Sigmoid colon (tissue), 7 donors: Measurements from ENCODE around the gene NUP42. TPM values are rescaled to one million over a fixed set of nuclear protein-coding genes. Genes with fewer than 3 reads are reported as not detected.
"Not testable (repeated sequence)": the region's sequence is repeated elsewhere in the genome, so short reads cannot be mapped to it uniquely, and the experiment has no call there.

Experiments used
- DNase-seq: peaks from one replicate; pipeline ENCODE4 v3.0.0-alpha.2; 2019
- H3K27ac ChIP-seq, 4 donors: fragments of 200-600 bp; sonication (generic); one replicate each; pipeline ENCODE4 v1.5.1; 2016 to 2019; ENCODE audit warnings: mild to moderate bottlenecking in 1 of 4
- H3K27me3 ChIP-seq, 3 donors: fragments of 200-600 bp; sonication (generic); one replicate each; pipeline ENCODE4 v1.5.1; 2019; ENCODE audit warnings: mild to moderate bottlenecking in 1 of 3
- H3K36me3 ChIP-seq, 4 donors: fragments of 200-600 bp; sonication (generic); one replicate each; pipeline ENCODE4 v1.5.1; 2016 to 2019
- H3K4me1 ChIP-seq, 4 donors: fragments of 200-600 bp; sonication (generic); one replicate each; pipeline ENCODE4 v1.5.1; 2017 to 2019
- H3K4me3 ChIP-seq, 4 donors: fragments of 200-600 bp; sonication (generic); one replicate each; pipeline ENCODE4 v1.5.1; 2017 to 2019; ENCODE audit warnings: mild to moderate bottlenecking in 2 of 4, moderate library complexity in 1 of 4
- H3K9me3 ChIP-seq, 4 donors: fragments of 200-600 bp in 3 of 4; sonication (generic) in 3 of 4; one replicate each; pipeline versions ENCODE4 v1.5.1 to v1.6.1; 2013 to 2019
- CTCF ChIP-seq, 4 experiments: fragments of 450-650 bp in 3 of 4; fragments of 200-600 bp in 1 of 4; IDR thresholded peaks; one replicate each; pipeline ENCODE4 v1.5.1; 2016 to 2019; ENCODE audit warnings: antibody characterized with exemption in 4 of 4, mild to moderate bottlenecking in 3 of 4, moderate library complexity in 2 of 4
- EP300 ChIP-seq, 4 donors: sonication (generic); formaldehyde crosslinking; IDR thresholded peaks; one replicate each; pipeline ENCODE4 v1.6.1; 2017; ENCODE audit warnings: antibody characterized with exemption in 4 of 4
- POLR2A ChIP-seq, 2 donors: fragments of 450-650 bp; IDR thresholded peaks; one replicate each; pipeline ENCODE4 v1.6.1; 2016; ENCODE audit warnings: antibody characterized with exemption in 2 of 2, mild to moderate bottlenecking in 2 of 2, moderate library complexity in 2 of 2
- POLR2AphosphoS5 ChIP-seq, 4 donors: sonication (generic); formaldehyde crosslinking; IDR thresholded peaks; one replicate each; pipeline ENCODE4 v1.6.1; 2017; ENCODE audit warnings: antibody characterized with exemption in 4 of 4
- WGBS, 2 donors: extraction: QIAGEN DNeasy Blood & Tissue Kit; methylation state at CpG; one replicate each; pipeline ENCODE4 v1.1.7; 2013; 5-methylcytosine and 5-hydroxymethylcytosine counted together
- intact Hi-C: fragments of 100-400 bp; cut with DNase I; formaldehyde crosslinking; loops from one replicate; pipeline ENCODE4 v1.15.1; 2023
- polyA plus RNA-seq, 3 donors: library from polyadenylated mRNA; stranded (reverse); fragments of 200-250 nt; gene quantifications; one replicate each; pipeline ENCODE4 v1.2.3, GENCODE V29; 2013
- total RNA-seq, 4 donors: library from RNA; depleted of rRNA; stranded (reverse); fragments of >200 nt; gene quantifications; one replicate each; pipeline ENCODE4 v1.1.0, GENCODE V29; 2016
- donor health status: healthy with polysubstance abuse.
- donor health status: Bipolar disorder and iron deficiency.
- donor health status: healthy.

The NUP42 gene
- total and polyA plus RNA-seq, 7 donors: 22.2 to 47.9 (median 35.4) TPM

DNA sequence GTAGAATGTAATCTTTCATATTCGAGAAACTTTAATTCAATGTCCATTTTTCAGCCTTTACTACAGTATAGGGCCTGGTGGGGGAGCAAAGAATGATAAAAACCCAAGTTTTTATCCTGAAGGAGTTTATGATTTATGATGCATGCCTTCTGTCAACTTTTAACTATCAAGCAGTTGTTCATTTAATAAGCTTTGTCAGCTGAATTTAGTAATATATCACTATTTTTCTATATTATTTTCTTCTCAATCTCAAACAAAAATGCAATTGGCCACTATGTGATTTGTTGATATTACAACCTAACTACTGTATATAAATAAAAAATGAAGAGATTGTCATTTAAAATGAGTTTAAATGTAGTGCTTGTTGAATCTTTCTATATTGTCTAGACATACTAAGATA, 2.4 kb downstream of the NUP42 start:
- H3K27ac ChIP-seq: no peak overlapping the region
- H3K4me3 ChIP-seq: no peak overlapping the region
- peaks cover 0 to 38% (median 22%) of the 10 kb centered on the region in 4 donors for H3K4me1 ChIP-seq
- DNase-seq: no peak
- H3K36me3 ChIP-seq: peaks cover 0 to 42% (median 13%) of the 10 kb centered on the region in 4 donors
- intact Hi-C loops: loop anchor here (5.0 kb wide), 3 partner anchors 172 to 348 kb away; partner anchors contain the start of genes HYCC1, IGF2BP3 and TRA2A
- H3K27me3 ChIP-seq: no peaks in the 10 kb centered on the region
- WGBS, 2 donors: 85 to 93% methylated on average over 1 of the region's 1 CpG
- TF ChIP-seq POLR2AphosphoS5 (IDR thresholded peaks at IDR 0.05) (no peak), CTCF (IDR thresholded peaks at IDR 0.05) (no peak), POLR2A (IDR thresholded peaks at IDR 0.05) (no peak), EP300 (IDR thresholded peaks at IDR 0.05) (no peak)
- no peaks in the 10 kb centered on the region for H3K9me3 ChIP-seq

- no peak for DNase-seq
- intact Hi-C loops: loop anchor here (5.0 kb wide), 4 partner anchors 62 to 347 kb away; partner anchors contain the start of genes GPNMB, HYCC1, IGF2BP3 and TRA2A
Measured at GRCh38 chr7:23184709-23185359, 3.0 kb downstream of the NUP42 start.

DNA sequence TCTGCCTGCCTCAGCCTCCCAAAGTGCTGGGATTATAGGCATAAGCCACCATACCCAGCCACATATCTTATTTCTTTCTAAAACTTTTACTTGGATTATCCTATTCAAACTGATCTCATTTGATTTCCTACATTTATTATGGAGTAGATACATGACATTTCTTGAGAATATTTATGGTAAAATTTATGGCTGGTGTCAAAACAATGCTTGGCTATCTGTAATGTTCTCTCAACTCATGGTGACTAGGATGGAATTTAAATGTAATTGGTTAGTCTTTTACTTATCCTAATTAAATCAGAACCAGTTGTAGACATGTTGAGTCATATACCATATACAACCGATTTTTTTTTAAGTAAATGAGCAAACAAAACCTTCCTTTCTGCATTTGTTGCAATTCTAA, 4.1 kb downstream of the NUP42 start:
- TF ChIP-seq POLR2A (IDR thresholded peaks at IDR 0.05): no peak
- no peak for TF ChIP-seq CTCF (IDR thresholded peaks at IDR 0.05)
- intact Hi-C loops: loop anchor here (5.0 kb wide), 1 partner anchor 61 kb away; the partner anchor contains the start of gene GPNMB
- WGBS, 2 donors: 27 to 81% methylated on average over 1 of the region's 1 CpG

More at GRCh38 chr7:23184709-23185359, 3.0 kb downstream of the NUP42 start:
- peak; percentile 13 to 36 (median 31) for TF ChIP-seq CTCF (IDR thresholded peaks at IDR 0.05)
- no peak for TF ChIP-seq POLR2A (IDR thresholded peaks at IDR 0.05)
- TF ChIP-seq EP300 (IDR thresholded peaks at IDR 0.05): no peak
- no peak for TF ChIP-seq POLR2AphosphoS5 (IDR thresholded peaks at IDR 0.05)
- Histone ChIP-seq H3K36me3 (peaks cover 0 to 46% (median 14%) of the 10 kb centered on the region in 4 donors), H3K27ac (no peak overlapping the region), H3K9me3 (no peaks in the 10 kb centered on the region), H3K27me3 (no peaks in the 10 kb centered on the region), H3K4me1 (peaks cover 0 to 38% (median 22%) of the 10 kb centered on the region in 4 donors), H3K4me3 (no peak overlapping the region)
- 69 to 82% methylated on average over 4 of the region's 4 CpGs for WGBS, 2 donors

DNA sequence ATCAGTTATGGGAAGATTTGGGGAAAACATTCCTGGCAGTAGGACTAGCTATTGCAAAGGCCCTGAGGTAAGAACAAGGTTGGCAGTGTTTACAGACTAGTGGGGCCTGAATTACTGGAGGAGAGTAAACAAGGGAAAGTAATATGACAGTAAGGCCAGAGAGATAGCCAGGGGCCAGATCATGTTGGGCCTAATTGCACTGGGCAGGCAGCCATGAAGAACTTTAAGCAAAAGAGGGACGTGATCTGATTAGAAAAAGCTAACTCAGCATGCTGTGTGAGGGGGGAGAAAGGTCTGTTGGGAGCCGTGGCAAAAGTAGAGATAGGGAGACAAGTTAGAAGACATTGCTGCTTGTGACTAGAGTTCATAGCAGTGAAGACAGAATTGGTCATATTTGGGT, 9.2 kb downstream of the NUP42 start:
- no peak for TF ChIP-seq CTCF (IDR thresholded peaks at IDR 0.05)
- no peak for TF ChIP-seq EP300 (IDR thresholded peaks at IDR 0.05)
- no peak for TF ChIP-seq POLR2A (IDR thresholded peaks at IDR 0.05)
- TF ChIP-seq POLR2AphosphoS5 (IDR thresholded peaks at IDR 0.05): no peak
- Histone ChIP-seq H3K27ac (no peak overlapping the region), H3K4me1 (peaks cover 0 to 5% (median under 1%) of the 10 kb centered on the region in 4 donors), H3K27me3 (no peaks in the 10 kb centered on the region), H3K9me3 (no peaks in the 10 kb centered on the region), H3K4me3 (no peak overlapping the region), H3K36me3 (peaks cover 0 to 76% (median 22%) of the 10 kb centered on the region in 4 donors)
- no peak for DNase-seq
- 67 to 82% methylated on average over 2 of the region's 2 CpGs for WGBS, 2 donors
- intact Hi-C loops: no loop called here

More for the DNA sequence above, 4.1 kb downstream of the NUP42 start:
- Histone ChIP-seq H3K4me1 (peaks cover 0 to 35% (median 22%) of the 10 kb centered on the region in 4 donors), H3K36me3 (peaks cover 0 to 57% (median 17%) of the 10 kb centered on the region in 4 donors), H3K9me3 (no peaks in the 10 kb centered on the region), H3K27ac (no peak overlapping the region), H3K4me3 (no peak overlapping the region), H3K27me3 (no peaks in the 10 kb centered on the region)
- DNase-seq: no peak

DNA sequence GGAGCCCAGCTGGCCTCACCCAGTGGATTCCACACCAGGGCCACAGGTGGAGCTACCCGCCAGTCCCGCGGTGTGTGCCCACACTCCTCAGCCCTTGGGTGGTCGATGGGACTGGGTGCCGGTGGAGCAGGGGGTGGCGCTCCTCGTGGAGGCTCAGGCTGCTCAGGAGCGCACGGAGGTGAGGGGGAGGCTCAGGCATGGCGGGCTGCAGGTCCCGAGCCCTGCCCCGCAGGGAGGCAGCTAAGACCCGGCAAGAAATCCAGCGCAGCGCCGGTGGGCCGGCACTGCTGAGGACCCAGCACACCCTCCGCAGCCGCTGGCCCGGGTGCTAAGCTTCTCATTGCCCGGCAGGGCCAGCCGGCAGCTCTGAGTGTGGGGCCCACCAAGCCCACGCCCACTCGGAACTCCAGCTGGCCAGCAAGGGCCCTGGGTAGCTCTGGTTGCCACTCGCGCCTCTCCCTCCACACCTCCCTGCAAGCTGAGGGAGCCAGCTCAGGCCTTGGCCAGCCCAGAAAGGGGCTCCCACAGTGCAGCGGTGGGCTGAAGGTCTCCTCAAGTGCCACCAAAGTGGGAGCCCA, 11.9 kb downstream of the NUP42 start:
- DNase-seq, intact Hi-C loops, H3K27me3 ChIP-seq, H3K9me3 ChIP-seq, H3K4me3 ChIP-seq, H3K27ac ChIP-seq: not testable (repeated sequence)
- peaks cover 0 to 24% (median 13%) of the 10 kb centered on the region in 4 donors for H3K4me1 ChIP-seq
- H3K36me3 ChIP-seq: peaks cover 0 to 56% (median 13%) of the 10 kb centered on the region in 4 donors
- WGBS, 2 donors: 95 to 97% methylated on average over 27 of the region's 27 CpGs
